ENCODE measurements around the gene ENPP1.
"Not testable (repeated sequence)": the region's sequence is repeated elsewhere in the genome, so short reads cannot be mapped to it uniquely, and the experiment has no call there.

ENPP1 gene

DNA sequence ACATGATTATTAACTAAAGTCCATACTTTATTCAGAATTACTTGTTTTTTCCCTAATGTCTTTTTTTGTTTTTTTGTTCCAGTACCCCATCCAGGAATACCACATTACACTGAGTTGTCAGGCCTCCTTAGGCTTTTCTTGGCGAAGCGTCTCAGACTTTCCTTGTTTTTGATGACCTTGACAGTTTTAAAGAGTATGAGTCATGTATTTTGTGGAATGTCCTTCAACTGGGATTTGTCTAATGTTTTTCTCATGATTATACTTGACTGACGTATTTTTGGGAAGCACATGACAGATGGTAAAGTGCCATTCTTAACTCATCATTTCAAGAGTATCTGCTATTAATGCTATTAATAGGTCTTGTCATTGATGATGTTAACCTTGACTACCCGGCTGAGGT is 23.6 kb downstream of the ENPP1 start:
- DNase-seq (ENCODE audit: low spot score), result no peak

DNA sequence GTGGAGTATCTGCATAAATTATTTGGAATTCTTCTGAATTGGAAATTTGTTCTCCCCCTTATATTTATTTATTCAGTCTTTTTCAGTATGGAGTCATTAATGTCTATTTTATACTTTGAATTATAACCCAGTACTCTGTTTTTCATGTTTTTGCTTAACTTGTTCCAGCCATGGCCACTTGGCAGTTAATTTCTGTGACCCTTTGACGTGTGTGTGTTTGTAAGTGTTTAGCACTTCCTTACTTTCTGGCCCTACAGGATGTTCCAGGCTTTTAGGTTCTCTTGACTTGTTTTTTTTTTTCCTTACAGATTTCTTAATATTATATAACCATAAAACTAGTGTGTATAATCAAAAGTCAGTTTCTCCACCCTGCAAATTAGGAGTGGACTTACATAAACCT is 24.1 kb downstream of the ENPP1 start:
- DNase-seq (ENCODE audit: low spot score), result no peak

DNA sequence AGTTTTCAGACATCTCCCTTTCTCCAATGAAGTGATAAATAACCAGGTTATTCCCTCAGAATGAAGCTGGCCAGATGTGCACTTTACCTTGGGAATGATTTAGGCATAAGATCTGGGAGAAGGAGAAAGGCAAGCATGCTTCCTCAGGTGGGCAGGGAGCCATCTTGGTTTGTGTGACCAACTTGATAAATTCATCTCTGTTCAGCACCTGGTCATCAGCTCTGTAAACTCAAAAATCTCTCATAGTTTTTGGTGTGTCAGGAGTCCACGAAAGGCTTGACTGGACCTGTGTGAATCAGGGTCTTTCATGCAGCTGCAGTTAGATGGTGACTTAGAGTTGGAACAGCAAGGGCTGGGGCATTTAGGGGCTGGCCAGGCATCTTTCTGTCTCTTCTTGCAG is 24.5 kb downstream of the ENPP1 start:
- DNase-seq (ENCODE audit: low spot score), result no peak

DNA sequence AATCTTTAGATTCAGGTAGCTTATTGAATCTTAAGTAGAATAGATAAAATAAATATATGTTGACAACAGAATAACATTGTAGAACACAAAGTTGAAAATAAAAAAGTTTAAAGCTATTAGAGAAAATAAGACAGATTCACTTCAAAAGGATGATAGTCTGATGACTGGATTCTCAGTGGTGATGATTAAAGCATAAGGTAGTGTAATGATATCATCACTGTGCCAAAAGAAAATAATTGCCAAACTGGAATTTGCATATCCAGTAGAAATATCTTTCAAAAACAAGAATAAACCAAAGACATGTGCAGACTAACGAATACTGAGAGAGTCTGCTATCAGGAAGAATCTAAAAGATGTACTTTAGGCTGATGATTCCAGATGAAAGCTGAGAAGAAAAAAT is 30.2 kb downstream of the ENPP1 start:
- DNase-seq (ENCODE audit: low spot score), result no peak

DNA sequence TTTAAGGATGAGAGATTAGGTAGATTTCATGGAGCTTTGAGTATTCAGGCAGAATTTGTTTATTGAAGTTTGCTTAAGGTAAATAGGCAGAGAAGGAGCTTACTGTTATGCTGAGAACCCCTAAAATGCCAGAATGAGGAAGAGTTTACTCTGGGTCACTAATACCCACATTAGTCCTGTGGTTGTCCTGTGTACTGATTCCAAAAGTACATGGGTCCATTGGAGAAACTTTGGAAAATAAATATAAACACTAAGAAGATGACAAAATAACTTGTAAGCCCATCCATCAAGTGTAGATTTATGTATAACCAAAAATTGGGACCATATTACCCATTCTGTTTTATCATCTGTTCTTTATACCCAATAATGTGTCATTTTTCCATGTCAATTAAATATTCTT is 31.6 kb downstream of the ENPP1 start:
- no peak for DNase-seq (ENCODE audit: low spot score)

DNA sequence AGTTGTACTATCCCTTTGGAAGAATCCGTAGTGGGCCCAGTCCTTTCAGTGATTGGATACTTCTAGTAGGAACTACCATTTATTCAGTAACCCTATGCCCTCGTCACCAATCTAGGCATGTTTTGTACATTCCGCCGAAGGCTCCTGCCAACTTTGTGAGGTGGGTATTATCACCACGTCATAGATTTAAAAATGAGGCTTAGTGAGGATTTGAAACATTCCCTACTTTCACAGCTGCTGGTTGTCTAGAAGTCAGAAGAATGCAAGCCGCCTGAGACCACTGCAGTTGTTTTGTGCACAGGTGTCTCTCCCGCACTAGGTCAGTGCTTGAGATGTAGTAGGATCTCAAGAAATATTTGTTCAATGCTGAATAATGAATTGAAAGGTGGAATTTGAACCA is 32.6 kb downstream of the ENPP1 start:
- DNase-seq (ENCODE audit: low spot score), result no peak

DNA sequence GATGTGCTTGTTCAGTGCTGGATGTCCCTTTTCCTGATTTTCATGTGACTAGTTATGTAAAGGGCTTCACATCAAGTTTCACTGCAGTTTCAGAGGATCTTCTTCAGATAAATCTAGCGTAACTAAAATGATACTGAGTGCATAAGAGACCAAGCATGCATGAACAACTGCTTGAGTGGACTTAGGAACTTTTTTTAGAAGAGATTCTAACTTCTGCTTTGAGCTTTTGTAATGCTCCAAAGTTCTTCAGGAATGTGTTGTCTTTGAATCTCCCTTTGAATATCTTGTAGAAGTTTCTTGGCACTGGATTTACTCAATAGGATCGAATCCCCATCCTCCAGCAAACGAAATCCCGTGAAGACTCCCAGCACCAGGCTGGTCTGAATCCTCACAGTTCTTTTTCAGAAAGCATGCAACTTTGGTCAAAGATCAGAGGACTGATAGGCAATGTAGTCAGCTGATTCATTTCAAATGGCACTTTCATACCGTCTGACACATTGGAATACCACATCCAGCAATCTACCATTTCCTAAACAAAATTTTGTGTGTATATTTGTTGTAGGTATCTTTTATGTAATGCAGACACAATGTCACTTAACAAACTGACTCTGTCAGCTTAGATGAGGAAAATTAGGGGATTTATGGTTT is 33.2 kb downstream of the ENPP1 start:
- no peak for DNase-seq (ENCODE audit: low spot score)

DNA sequence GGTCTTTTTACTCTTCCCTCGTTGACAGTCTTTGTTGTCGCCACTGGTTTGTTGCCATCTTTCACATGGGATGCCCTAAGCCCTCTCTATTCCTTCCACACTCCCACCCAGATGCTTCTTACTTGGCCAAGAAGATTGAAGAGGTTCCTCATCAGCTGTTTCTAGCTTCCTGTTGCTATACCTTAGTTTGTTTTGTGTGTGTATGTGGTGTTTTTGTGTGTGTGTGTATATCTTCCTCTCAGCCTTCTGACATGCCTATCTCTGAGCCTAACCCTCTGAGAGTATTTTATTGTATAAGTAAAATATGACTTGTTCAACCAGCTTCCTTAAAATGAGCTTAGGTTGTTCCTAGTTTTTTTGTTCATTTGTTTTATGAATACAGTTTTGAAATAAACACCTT is 35.9 kb downstream of the ENPP1 start:
- DNase-seq (ENCODE audit: low spot score), result no peak

DNA sequence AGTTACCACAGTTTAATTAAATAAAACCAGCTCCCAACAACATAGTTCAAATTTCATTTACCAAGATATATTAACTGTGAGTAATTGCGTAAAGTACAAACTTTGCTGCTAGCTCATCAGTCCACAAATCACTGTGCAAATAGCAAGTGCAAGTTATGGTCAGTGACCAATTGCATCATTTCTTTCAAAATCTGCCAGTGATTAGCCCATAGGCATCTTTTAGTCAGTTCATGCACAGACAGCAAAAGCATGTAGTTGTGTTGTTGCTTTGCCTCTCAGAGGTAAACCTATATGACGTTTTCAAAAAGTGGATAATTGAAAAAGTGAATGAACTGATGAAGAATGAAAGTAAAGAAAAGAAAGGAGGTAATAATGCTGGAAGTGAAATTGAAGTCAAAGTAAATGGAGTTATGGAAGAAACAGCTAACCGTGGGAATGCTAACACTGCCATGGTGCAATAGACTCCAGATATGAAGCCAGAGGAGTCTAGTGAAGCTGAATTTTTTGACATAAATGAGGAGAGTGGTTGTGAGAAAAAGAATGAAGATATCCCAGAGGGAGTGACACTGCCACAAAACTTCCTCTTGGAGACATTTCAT is 36.5 kb downstream of the ENPP1 start:
- DNase-seq (ENCODE audit: low spot score), result no peak

DNA sequence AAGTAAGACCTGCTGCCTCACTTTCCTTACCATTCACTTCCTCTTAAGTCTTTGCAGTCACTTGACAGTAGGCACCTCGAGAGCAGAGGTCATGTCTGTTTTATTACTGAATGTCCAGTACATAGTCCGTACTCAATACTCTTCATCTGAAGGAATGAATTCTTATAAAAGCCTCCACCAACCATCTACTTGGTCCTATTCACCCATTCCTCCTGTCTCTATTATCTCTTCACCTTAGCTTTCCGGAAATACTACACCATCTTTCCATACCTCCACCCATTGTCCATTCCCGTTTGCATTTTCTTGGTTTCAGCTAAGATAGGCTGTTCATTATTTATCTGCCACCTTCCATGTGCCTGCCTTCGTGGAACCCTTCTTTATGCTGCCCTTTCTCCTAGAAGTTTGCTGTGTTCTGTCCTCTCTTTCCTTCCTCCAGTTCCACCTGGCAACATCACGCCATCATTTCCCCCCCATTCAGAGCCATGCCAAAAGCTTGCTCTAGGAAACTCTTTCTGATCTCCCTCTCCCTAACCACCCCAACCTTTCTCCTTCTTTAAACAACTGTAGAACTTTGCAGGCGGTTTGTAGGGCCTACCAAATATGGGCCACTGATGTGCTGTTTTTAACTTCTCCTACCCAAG is 38.3 kb downstream of the ENPP1 start:
- no peak for DNase-seq (ENCODE audit: low spot score)

DNA sequence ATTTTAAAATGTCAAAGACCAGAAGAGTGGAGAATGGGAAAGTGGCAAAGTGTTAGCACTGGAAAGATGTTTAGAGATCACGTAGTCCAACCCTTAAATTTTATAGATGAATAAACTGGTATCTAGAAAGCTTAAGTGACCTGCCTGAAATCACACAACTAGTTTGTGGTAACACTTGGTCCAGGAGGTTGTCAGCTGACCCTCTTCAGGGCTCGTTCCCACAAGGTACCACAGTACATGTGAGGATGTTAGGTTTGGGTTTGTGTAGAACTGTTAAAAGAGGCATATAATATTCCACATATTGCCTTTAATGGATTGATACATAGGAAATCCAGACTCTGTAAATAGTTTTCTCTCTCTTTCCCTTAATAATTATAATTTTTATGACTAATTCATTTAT is 39.1 kb downstream of the ENPP1 start:
- DNase-seq (ENCODE audit: low spot score), result no peak

DNA sequence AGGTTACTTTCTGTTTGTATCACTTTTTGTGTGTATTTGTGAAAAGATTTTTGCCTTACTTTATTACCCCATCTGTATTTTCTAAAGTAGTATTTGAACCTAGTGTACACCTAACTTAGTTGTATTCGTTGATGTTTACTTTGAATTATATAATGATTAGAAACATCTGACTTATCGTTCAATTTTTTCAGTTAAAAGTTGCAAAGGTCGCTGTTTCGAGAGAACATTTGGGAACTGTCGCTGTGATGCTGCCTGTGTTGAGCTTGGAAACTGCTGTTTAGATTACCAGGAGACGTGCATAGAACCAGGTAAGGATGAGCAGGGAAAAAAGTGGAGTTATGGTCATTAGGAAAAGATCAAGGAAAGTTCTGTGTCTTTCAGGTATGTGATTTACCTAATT is 42.0 kb downstream of the ENPP1 start:
- no peak for DNase-seq (ENCODE audit: low spot score)

DNA sequence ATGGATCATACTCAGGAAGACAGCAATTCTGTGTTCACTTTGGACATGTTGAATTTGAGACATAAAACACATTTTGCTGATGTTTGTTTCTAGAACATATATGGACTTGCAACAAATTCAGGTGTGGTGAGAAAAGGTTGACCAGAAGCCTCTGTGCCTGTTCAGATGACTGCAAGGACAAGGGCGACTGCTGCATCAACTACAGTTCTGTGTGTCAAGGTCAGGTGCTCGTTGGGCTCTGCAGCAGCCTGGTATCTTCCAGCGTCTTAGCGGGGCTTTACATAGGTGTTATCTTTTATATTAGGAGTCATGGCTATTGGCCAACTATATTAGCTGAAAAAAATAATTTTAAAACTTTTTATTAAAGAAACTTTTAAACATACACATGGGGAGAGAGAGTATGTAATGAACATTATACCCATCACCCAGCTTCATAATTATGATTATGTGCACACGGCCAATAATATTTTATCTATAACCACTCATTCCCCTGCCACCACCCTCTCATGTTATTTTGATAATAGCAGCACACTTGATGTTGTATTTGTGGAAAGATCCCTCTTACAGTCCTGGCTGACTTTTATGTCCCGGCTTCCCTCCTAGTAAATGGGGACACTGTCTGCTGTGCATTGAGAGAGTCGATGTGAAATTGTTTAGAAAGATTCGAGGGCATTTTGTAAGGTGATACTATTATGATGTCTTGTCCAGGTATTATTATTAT is 43.4 kb downstream of the ENPP1 start:
- no peak for DNase-seq (ENCODE audit: low spot score)

DNA sequence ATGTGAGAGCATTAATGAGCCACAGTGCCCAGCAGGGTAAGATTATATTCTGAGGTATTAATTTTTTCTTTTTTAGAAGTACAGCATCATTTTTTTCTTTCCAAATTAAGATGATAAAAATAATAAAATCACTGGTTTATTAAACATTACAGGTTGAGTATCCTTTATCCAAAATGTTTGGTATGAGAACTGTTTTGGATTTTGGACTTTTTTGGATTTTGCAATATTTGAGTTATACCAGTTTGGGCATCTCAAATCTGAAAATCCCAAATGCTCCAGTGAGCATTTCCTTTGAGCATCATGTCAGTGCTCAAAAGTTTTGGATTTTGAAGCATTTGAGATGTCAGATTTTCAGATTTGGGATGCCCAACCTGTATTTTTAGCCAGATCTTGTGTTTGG is 44.4 kb downstream of the ENPP1 start:
- no peak for DNase-seq (ENCODE audit: low spot score)

DNA sequence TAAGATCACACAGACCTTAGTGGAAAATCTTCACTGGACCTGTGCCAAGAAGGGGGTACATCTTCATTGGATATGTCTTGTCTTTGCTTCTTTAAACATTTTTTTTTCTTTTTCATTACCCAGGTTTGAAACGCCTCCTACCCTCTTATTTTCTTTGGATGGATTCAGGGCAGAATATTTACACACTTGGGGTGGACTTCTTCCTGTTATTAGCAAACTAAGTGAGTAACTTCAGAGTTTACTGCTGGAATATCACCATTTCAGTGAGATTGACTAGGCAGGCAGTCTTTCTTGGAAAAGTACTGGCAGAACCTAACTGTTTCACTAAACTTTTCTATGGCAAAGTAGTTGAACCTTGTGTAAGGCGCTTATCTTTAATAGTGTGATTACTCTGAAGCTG is 47.0 kb downstream of the ENPP1 start:
- DNase-seq (ENCODE audit: low spot score), result no peak

DNA sequence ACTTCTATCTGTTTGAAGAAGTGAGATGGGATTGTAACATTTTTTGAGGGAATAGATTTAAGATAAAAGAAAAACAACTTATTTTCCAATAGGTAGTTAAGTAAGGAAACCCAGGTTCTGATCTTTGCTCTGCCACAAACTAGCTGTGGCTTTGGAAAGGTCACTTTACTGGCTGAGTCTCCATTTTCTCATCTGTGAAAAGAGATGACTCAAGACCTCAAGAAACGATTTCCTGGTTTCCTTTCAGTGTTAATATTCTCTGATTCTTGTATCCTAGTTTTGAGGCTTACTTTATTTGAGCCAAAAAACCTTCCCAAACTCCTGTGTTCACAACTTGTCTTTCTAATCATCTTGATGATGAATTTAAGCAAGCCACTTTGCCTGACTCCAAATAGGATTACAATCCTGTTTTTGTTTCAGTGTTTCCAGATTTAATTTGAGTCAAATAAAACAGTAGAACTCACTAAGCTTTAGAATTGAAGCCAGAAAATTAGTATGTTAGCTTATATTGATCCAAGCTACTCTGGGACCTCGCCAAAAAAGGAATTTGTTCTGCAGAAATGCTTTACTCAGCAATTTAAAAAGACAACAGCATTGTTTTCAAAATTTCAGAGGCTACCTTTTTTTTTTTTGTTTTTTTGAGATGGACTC is 51.1 kb downstream of the ENPP1 start:
- no peak for DNase-seq (ENCODE audit: low spot score)

DNA sequence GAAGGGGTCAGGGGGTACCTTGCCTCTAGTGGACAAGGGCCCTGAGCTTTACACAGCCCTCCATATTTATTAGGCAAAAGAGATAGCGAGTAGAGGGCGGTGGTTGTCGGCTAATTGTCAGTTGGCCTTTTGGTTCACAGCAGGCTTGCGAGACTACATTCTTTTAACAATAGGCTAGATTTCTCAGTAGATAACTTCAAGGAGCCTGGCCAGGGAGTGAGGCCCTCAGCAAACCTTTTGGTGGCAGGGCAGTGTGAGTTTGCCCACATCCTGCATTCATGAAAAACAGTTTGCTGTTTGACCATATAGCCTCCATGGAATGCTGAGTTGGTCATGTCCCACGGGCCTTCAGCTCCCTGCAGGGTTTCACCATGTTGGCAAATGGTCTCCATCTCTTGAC is 51.8 kb downstream of the ENPP1 start:
- not testable (repeated sequence) for DNase-seq (ENCODE audit: low spot score)

DNA sequence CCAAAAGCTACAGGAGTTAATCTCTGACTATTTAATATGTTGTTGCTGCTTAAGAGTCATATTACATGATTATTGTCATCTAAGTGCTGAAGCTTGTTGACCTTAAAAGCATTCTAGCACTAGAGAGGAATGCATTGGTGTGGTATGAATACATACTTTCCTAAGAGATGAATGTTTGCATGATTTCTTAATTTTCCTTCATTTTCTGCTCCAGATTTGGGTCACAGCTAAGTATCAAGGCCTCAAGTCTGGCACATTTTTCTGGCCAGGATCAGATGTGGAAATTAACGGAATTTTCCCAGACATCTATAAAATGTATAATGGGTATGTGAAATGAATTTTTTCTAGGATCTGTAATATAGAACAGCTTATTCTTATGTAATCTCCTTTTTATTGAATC is 53.6 kb downstream of the ENPP1 start:
- no peak for DNase-seq (ENCODE audit: low spot score)

DNA sequence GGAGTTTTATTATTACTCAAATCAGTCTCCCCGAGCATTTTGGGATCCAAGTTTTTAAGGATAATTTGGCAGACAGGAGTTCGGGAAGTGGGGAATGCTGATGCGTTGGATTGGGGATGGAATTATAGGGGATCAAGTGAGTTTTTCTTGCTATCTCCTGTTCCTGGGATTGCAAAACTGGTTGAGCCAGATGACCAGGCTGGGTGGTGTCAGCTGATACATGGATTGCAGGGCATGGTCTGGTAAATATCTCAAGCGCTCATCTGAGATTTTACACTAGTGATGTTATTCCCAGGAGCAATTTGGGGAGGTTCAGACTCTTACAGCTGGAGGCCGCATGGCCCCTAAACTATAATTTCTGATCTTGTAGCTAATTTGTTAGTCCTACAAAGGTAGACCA is 54.7 kb downstream of the ENPP1 start:
- no peak for DNase-seq (ENCODE audit: low spot score)

DNA sequence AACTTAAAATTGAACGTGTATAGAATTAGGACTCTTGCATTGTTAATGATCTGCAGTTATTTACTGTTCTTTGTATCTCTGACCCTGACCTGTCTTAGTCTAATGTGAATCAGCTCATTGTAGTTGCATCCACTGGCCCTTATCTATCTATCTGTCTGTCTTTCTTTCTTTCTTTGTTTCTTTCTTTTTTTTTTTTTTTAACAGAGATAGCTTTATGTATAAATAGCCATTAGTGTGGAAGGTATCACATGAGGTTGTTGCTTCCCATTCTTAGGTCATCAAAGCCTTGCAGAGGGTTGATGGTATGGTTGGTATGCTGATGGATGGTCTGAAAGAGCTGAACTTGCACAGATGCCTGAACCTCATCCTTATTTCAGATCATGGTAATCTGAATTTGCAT is 59.9 kb downstream of the ENPP1 start:
- DNase-seq (ENCODE audit: low spot score), result no peak

DNA sequence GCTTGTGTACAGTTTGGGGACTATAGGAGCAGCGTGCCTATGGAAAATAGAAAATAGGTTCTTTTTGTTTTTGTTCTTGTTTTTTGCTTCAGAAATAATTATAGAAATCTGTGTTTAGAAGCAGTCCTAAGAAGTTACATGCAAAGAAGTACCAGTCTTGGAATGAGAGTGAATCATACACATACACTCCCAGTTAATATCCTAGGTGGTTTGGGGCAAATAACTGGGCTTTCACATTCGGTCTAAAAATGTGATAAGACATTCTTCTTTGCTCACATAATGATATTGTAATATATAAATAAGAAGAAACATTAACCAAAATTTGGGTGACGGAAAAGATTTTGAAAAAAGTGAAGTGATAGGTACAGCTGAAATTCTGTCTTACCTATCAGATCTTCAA is 61.0 kb downstream of the ENPP1 start:
- DNase-seq (ENCODE audit: low spot score), result no peak

DNA sequence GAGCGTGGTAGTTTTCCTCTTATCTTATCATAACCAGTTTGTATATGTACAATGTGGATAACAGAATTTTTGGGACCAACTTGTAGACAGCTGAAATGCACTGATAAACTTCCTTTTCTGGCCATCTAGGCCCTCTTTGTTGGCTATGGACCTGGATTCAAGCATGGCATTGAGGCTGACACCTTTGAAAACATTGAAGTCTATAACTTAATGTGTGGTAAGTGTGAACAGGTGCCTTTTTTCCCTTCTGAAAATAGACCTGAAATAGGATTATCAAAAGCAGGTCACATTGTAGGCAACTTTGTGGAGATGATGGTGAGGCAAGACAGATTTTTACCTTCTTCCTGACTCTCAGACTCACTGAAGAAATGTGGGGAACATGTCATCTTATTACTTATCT is 67.8 kb downstream of the ENPP1 start:
- DNase-seq (ENCODE audit: low spot score), result no peak

DNA sequence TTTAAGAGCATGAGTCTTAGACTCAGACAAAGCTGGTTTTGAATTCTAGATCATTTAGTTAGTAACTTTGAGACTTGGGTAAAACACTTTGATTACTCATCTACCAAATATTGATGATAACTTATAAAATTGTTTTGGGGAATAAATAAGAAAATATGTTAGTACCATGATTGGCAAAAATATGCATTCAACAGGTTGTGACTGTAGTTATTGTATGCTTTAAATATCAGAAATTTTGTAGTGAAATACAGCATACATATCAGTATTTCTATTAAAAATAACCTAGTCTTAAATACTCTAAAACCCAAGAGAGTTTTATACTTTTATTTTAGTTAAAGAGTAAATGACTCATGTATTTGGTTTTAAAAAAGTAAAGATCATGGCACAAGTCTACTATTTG is 68.7 kb downstream of the ENPP1 start:
- no peak for DNase-seq (ENCODE audit: low spot score)
